OCI-LY3 (cell line): ENCODE measurements around the gene ASB8.
A peak's percentile ranks its signal among the peaks of the same experiment; 100 is the strongest.
"Not testable (repeated sequence)": the region's sequence is repeated elsewhere in the genome, so short reads cannot be mapped to it uniquely, and the experiment has no call there.

Experiments
- H2AFZ ChIP-seq: fragments of 200-600, 300-600 bp; shearing (Covaris generic); 2 replicates; pipeline ENCODE4 v1.6.0; 2014; ENCODE audit warnings: antibody characterized with exemption, low read depth, low read length
- H3K27ac ChIP-seq: fragments of 200-600, 300-600 bp; sonication (generic); 2 replicates; pipeline ENCODE4 v1.5.1; 2014; ENCODE audit warnings: mild to moderate bottlenecking, low read length, moderate library complexity, mixed read lengths
- H3K27me3 ChIP-seq: fragments of 200-600, 300-600 bp; sonication (generic); 2 replicates; pipeline ENCODE4 v1.6.1; 2014; ENCODE audit warnings: low read depth, low read length, mixed read lengths
- H3K36me3 ChIP-seq: fragments of 200-600, 300-600 bp; sonication (generic); replicated peaks from 2 replicates; pipeline ENCODE3; 2014; ENCODE audit warnings: low read depth, low read length, mixed read lengths
- H3K4me1 ChIP-seq: fragments of 300-600, 200-600 bp; sonication (generic); 2 replicates; pipeline ENCODE4 v1.6.1; 2014; ENCODE audit warnings: low read length, mixed read lengths
- H3K4me2 ChIP-seq: fragments of 200-600, 300-600 bp; sonication (generic); 2 replicates; pipeline ENCODE4 v1.6.1; 2014; ENCODE audit warnings: low read length, mixed read lengths
- H3K4me3 ChIP-seq: fragments of 300-600, 200-600 bp; sonication (generic); 2 replicates; pipeline ENCODE4 v1.5.1; 2014; ENCODE audit warnings: antibody characterized with exemption, mild to moderate bottlenecking, low read length, moderate library complexity
- H3K79me2 ChIP-seq: fragments of 300-600, 200-600 bp; shearing (Covaris generic); 2 replicates; pipeline ENCODE4 v1.6.1; 2014; ENCODE audit warnings: mild to moderate bottlenecking, low read length, mixed read lengths
- H3K9ac ChIP-seq: fragments of 300-600, 200-600 bp; shearing (Covaris generic); 2 replicates; pipeline ENCODE4 v1.6.0; 2014; ENCODE audit warnings: mild to moderate bottlenecking, low read length, moderate library complexity
- H3K9me3 ChIP-seq: fragments of 200-600, 300-600 bp; shearing (Covaris generic); 2 replicates; pipeline ENCODE4 v1.6.1; 2014; ENCODE audit warnings: low read length, mixed read lengths; ENCODE audit not compliant: insufficient read depth
- H4K20me1 ChIP-seq: fragments of 200-600, 300-600 bp; sonication (generic); 2 replicates; pipeline ENCODE4 v1.6.1; 2016; ENCODE audit warnings: low read length, mixed read lengths; ENCODE audit not compliant: insufficient read depth
- CTCF ChIP-seq: fragments of 200-600, 300-600 bp; sonication (generic); IDR thresholded peaks from 2 replicates; pipeline ENCODE4 v1.5.1; 2014; ENCODE audit warnings: antibody characterized with exemption, low read length, low read depth
- EZH2phosphoT487 ChIP-seq: fragments of 200-600 bp; shearing (Covaris generic); IDR thresholded peaks from 2 replicates; pipeline ENCODE4 v1.6.1; 2018; ENCODE audit warnings: antibody characterized with exemption, mixed run types, low read depth

The ASB8 gene

DNA sequence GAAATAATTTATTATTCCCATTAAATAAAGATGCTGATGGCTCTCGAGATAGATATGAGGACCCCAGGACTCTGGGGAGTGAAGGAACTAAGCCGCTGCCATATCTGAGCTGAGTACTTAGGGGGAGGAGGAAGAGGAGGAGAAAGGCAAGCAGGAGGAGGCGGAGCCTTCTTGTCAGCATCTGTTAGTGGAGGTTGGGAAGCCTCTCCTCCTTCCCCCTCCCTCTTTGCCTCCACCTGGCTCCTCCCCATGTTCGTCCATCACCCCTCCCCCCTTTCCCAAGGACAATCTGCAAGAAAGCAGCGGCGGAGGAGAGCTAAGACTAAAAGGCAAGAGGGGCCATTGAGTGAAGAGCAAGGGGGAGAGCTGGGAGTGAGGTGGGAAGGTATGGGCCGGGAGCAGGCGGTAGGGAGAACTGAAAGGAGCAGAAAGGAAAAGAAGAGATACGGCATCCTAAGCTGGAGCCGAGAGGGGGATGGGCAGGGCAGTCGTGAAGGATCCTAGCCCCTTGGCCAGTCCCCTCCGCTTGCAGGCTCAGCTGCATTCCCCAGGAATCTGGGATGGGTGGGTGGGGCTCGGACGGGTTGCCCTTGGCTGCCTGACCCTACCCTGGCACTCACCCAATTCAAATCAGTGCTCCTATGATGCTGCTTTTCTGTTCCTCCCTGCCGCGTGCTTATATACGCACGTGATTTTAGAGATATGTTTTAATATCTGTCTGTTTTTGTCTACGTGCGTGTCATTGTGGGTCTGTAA lies 38.1 kb downstream of the ASB8 start, which contains the start of gene PFKM:
PFKM (plus strand) TSS at position 287 of the 756 bp plus-strand sequence. CDS start 3,411 bp downstream, outside the sequence.
- peak within 1 kb of the TSS; percentile 90 for H3K4me3 ChIP-seq
- peak within 1 kb of the TSS; percentile 58 for H3K27ac ChIP-seq
- H4K20me1 ChIP-seq: no peaks in the 10 kb centered on the region
- H3K36me3 ChIP-seq: peaks cover 15% of the 10 kb centered on the region
- peak within 1 kb of the TSS; percentile 83 for H3K4me2 ChIP-seq
- TF ChIP-seq EZH2phosphoT487: no peak
- TF ChIP-seq CTCF: no peak
- peak within 1 kb of the TSS; percentile 66; the same call in 1 of the 2 replicates for H2AFZ ChIP-seq
- no peaks in the 10 kb centered on the region for H3K27me3 ChIP-seq
- H3K4me1 ChIP-seq: peaks cover 14% of the 10 kb centered on the region
- peaks cover 28% of the 10 kb centered on the region for H3K79me2 ChIP-seq
- H3K9ac ChIP-seq: peak within 1 kb of the TSS; percentile 75
- H3K9me3 ChIP-seq: no peaks in the 10 kb centered on the region

DNA sequence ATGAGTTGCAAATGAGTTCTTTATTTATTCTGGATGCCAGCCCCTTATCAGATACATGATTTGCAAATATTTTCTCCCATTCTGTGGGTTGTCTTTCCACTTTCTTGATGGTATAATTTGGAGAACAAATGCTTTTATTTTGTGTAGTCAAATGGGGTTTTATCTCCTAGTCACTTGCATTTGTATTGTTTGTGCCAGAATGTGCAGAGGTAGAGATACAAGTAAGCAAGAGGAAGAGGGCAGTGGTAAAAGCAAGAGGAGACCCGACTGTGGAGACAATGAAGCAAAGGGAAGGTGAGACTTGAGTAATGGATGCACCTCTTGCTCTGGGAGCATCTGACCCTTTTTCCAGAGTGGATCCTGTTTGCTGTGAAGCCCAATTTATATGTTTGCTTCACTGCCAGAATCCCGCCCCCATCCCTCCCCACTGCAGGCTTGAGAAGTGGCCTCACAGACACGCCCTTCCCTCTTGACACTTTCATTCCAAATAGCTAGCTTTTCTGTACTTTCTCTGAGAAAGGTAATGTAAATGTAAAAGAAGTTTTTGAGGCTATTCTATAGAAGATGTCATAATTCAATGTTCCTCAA lies 38.9 kb downstream of the ASB8 start:
- H3K9ac ChIP-seq: peak overlapping the region; percentile 60; the same call in 1 of the 2 replicates
- H3K4me2 ChIP-seq: peak overlapping the region; percentile 83
- no peaks in the 10 kb centered on the region for H4K20me1 ChIP-seq
- no peak overlapping the region for H3K27ac ChIP-seq
- peaks cover 9% of the 10 kb centered on the region for H3K36me3 ChIP-seq
- H2AFZ ChIP-seq: no peak overlapping the region
- peak overlapping the region; percentile 90 for H3K4me3 ChIP-seq
- H3K4me1 ChIP-seq: peaks cover 14% of the 10 kb centered on the region
- no peak for TF ChIP-seq EZH2phosphoT487
- TF ChIP-seq CTCF: no peak
- peaks cover 28% of the 10 kb centered on the region for H3K79me2 ChIP-seq
- no peaks in the 10 kb centered on the region for H3K27me3 ChIP-seq
- no peaks in the 10 kb centered on the region for H3K9me3 ChIP-seq

DNA sequence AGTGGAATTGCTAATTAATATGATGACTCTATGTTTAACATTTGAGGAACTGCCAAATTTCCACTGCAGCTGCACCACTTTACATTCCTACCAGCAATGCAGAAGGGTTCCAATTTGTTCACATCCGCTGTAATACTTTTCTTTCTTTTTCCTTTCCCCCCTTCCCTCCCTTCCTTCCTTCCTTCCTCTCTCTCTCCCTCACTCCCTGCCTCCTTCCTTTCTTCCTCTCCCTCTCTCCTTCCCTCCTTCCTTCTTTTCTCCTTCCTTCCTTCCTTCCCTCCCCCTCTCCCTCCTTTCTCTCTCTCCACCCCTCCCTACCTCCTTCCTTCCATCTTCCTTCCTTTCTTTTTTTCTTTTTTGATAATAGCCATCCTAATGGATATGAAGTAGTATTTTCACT lies 41.4 kb downstream of the ASB8 start:
- Histone ChIP-seq H4K20me1 (no peaks in the 10 kb centered on the region), H3K79me2 (peaks cover 15% of the 10 kb centered on the region), H3K4me3 (no peak overlapping the region), H3K27me3 (no peaks in the 10 kb centered on the region), H3K4me2 (no peak overlapping the region), H3K36me3 (no peaks in the 10 kb centered on the region), H3K4me1 (peaks cover 14% of the 10 kb centered on the region), H3K9me3 (no peaks in the 10 kb centered on the region), H3K27ac (no peak overlapping the region), H3K9ac (no peak overlapping the region), H2AFZ (no peak overlapping the region)
- TF ChIP-seq EZH2phosphoT487: no peak
- no peak for TF ChIP-seq CTCF

DNA sequence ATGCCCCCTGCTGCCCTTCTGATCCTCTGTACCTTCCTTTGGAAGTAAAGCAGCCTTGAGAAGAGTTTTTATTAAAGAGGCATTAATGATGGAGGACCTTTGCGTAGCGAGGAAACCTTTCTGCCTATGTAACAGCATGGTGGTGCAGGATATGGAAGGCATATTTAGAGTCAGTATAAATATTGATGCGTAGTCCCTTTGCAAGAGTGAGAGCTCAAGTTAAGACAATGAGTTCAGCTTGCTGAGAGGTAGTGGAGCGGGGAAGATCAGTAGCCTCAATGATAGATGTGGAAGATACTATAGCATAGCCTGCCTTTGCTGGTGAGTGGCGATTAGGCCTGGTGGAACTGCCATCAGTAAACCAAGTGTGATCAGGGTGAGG lies 46.0 kb downstream of the ASB8 start:
- peaks cover 11% of the 10 kb centered on the region for H3K79me2 ChIP-seq
- not testable (repeated sequence) for H3K36me3 ChIP-seq, H3K9me3 ChIP-seq, H3K9ac ChIP-seq, H2AFZ ChIP-seq, H3K27ac ChIP-seq, H3K27me3 ChIP-seq, H4K20me1 ChIP-seq, H3K4me2 ChIP-seq, H3K4me3 ChIP-seq
- peaks cover 16% of the 10 kb centered on the region for H3K4me1 ChIP-seq
